H9 (cell line): ENCODE results near the gene FETUB. TPM values are rescaled to one million over a fixed set of nuclear protein-coding genes. Genes with fewer than 3 reads are reported as not detected.

Source experiments
- DNase-seq: peaks from one replicate; pipeline ENCODE4 v3.0.0-alpha.2; 2017
- H2AFZ ChIP-seq: one replicate; pipeline ENCODE4 v1.6.1; 2013; ENCODE audit warnings: mild to moderate bottlenecking, low read length, control low read depth, moderate library complexity
- H2AK5ac ChIP-seq: 2 replicates; pipeline ENCODE4 v1.6.1; 2013; ENCODE audit warnings: low read length, control low read depth, mixed read lengths; ENCODE audit not compliant: insufficient read length
- H2BK120ac ChIP-seq: one replicate; pipeline ENCODE4 v1.6.1; 2013; ENCODE audit warnings: low read depth, mild to moderate bottlenecking, low read length, control low read depth, inconsistent platforms; ENCODE audit not compliant: poor library complexity, severe bottlenecking
- H2BK12ac ChIP-seq: 2 replicates; pipeline ENCODE4 v1.6.1; 2013; ENCODE audit warnings: low read length, control low read depth, mixed read lengths, low read depth; ENCODE audit not compliant: insufficient read length
- H2BK15ac ChIP-seq: 2 replicates; pipeline ENCODE4 v1.6.1; 2013; ENCODE audit warnings: low read depth, low read length, control low read depth
- H2BK20ac ChIP-seq: one replicate; pipeline ENCODE4 v1.6.1; 2013; ENCODE audit warnings: low read depth, mild to moderate bottlenecking, low read length, control low read depth, inconsistent platforms; ENCODE audit not compliant: poor library complexity, severe bottlenecking
- H2BK5ac ChIP-seq: 2 replicates; pipeline ENCODE4 v1.6.1; 2013; ENCODE audit warnings: low read length, control low read depth, mixed read lengths; ENCODE audit not compliant: insufficient read length
- H3K14ac ChIP-seq: 2 replicates; pipeline ENCODE4 v1.6.1; 2013; ENCODE audit warnings: low read length, control low read depth; ENCODE audit not compliant: insufficient read depth
- H3K18ac ChIP-seq: 2 replicates; pipeline ENCODE4 v1.6.1; 2013; ENCODE audit warnings: low read depth, mild to moderate bottlenecking, mixed read lengths, low read length, control low read depth; ENCODE audit not compliant: insufficient read length
- H3K23ac ChIP-seq: 2 replicates; pipeline ENCODE4 v1.6.1; 2013; ENCODE audit warnings: low read length, control low read depth, mixed read lengths, low read depth; ENCODE audit not compliant: insufficient read length
- H3K23me2 ChIP-seq: 2 replicates; pipeline ENCODE4 v1.6.1; 2013; ENCODE audit warnings: low read depth, mild to moderate bottlenecking, mixed read lengths, low read length, control low read depth; ENCODE audit not compliant: insufficient read length, poor library complexity, severe bottlenecking
- H3K27ac ChIP-seq: 2 replicates; pipeline ENCODE4 v1.5.1; 2013; ENCODE audit warnings: low read length, control low read depth, mixed read lengths, low read depth; ENCODE audit not compliant: insufficient read length
- H3K27me3 ChIP-seq: 2 replicates; pipeline ENCODE4 v1.6.1; 2013; ENCODE audit warnings: low read length, control low read depth, inconsistent platforms; ENCODE audit not compliant: insufficient read depth
- H3K4ac ChIP-seq: 2 replicates; pipeline ENCODE4 v1.6.1; 2013; ENCODE audit warnings: low read depth, mild to moderate bottlenecking, control low read depth, inconsistent platforms, low read length, moderate library complexity
- H3K4me1 ChIP-seq: 2 replicates; pipeline ENCODE4 v1.6.1; 2013; ENCODE audit warnings: low read length, control low read depth, inconsistent platforms; ENCODE audit not compliant: insufficient read depth
- H3K4me2 ChIP-seq: 2 replicates; pipeline ENCODE4 v1.6.1; 2013; ENCODE audit warnings: low read length, control low read depth, mixed read lengths; ENCODE audit not compliant: insufficient read length, insufficient read depth
- H3K56ac ChIP-seq: 2 replicates; pipeline ENCODE4 v1.6.1; 2013; ENCODE audit warnings: low read depth, mild to moderate bottlenecking, mixed read lengths, low read length, control low read depth; ENCODE audit not compliant: insufficient read length
- H3K79me1 ChIP-seq: 2 replicates; pipeline ENCODE4 v1.6.1; 2013; ENCODE audit warnings: low read depth, mild to moderate bottlenecking, moderate library complexity, low read length, control low read depth, inconsistent platforms; ENCODE audit not compliant: insufficient read depth, poor library complexity, severe bottlenecking
- H3K79me2 ChIP-seq: 2 replicates; pipeline ENCODE4 v1.6.1; 2013; ENCODE audit warnings: low read length, control low read depth, inconsistent platforms; ENCODE audit not compliant: insufficient read depth
- H3K9ac ChIP-seq: 2 replicates; pipeline ENCODE4 v1.6.1; 2013; ENCODE audit warnings: low read length, control low read depth, mixed read lengths; ENCODE audit not compliant: insufficient read length; ENCODE audit errors: extremely low read depth
- H3K9me3 ChIP-seq: one replicate; pipeline ENCODE4 v1.6.1; 2013; ENCODE audit warnings: low read depth, low read length, inconsistent platforms; ENCODE audit not compliant: control insufficient read depth
- H3T11ph ChIP-seq: one replicate; pipeline ENCODE4 v1.6.1; 2013; ENCODE audit warnings: mild to moderate bottlenecking, low read length, control low read depth, inconsistent platforms
- H4K20me1 ChIP-seq: one replicate; pipeline ENCODE4 v1.6.1; 2013; ENCODE audit not compliant: control insufficient read depth, insufficient read length, insufficient read depth
- H4K5ac ChIP-seq: 2 replicates; pipeline ENCODE4 v1.6.1; 2013; ENCODE audit warnings: low read depth, mild to moderate bottlenecking, mixed read lengths, low read length, control low read depth; ENCODE audit not compliant: insufficient read length
- H4K8ac ChIP-seq: replicated peaks from 2 replicates; pipeline ENCODE4 v1.6.1; 2013; ENCODE audit warnings: low read length, control low read depth, mixed read lengths, low read depth; ENCODE audit not compliant: insufficient read length
- H4K91ac ChIP-seq: 2 replicates; pipeline ENCODE4 v1.6.1; 2013; ENCODE audit warnings: low read depth, mild to moderate bottlenecking, moderate library complexity, mixed read lengths, low read length, control low read depth; ENCODE audit not compliant: insufficient read length
- H3K27ac Mint-ChIP-seq, 3 experiments: 2 replicates in 2 of 3; 3 replicates in 1 of 3; pipeline ENCODE4 v1.8.0; 2020 to 2021; ENCODE audit warnings: mixed read lengths in 3 of 3, mild to moderate bottlenecking in 1 of 3, moderate library complexity in 1 of 3
- H3K27me3 Mint-ChIP-seq: 2 replicates; pipeline ENCODE4 v1.8.0; 2021; ENCODE audit warnings: low read depth, mild to moderate bottlenecking, moderate library complexity, mixed read lengths
- H3K36me3 Mint-ChIP-seq, 3 experiments: 2 replicates in 2 of 3; 3 replicates in 1 of 3; pipeline ENCODE4 v1.8.0; 2020 to 2021; ENCODE audit warnings: low read depth in 3 of 3, mixed read lengths in 3 of 3; ENCODE audit not compliant: insufficient read depth in 1 of 3
- H3K4me1 Mint-ChIP-seq, 2 experiments: 2 replicates each; pipeline ENCODE4 v1.8.0; 2020; ENCODE audit warnings: mixed read lengths in 2 of 2
- H3K4me3 Mint-ChIP-seq, 2 experiments: 2 replicates in 1 of 2; 3 replicates in 1 of 2; pipeline ENCODE4 v1.8.0; 2020 to 2021; ENCODE audit warnings: mild to moderate bottlenecking in 2 of 2, mixed read lengths in 2 of 2, moderate library complexity in 1 of 2
- H3K9me3 Mint-ChIP-seq, 2 experiments: 2 replicates in 1 of 2; 3 replicates in 1 of 2; pipeline ENCODE4 v1.8.0; 2020; ENCODE audit warnings: mild to moderate bottlenecking in 2 of 2, mixed read lengths in 2 of 2, moderate library complexity in 1 of 2
- CTCF ChIP-seq: fragments of 200-600 bp; sonication (generic); conservative IDR thresholded peaks from 3 replicates; pipeline ENCODE4 v1.8.0; 2021; ENCODE audit warnings: antibody characterized with exemption, mild to moderate bottlenecking
- WGBS: extraction: QIAGEN DNeasy Blood & Tissue Kit; methylation state at CpG from one replicate; pipeline ENCODE4 v1.1.7; 2013; ENCODE audit warnings: missing lambda C conversion rate, low lambda C conversion rate, mixed read lengths; ENCODE audit not compliant: insufficient read length; ENCODE audit errors: extremely low coverage; 5-methylcytosine and 5-hydroxymethylcytosine counted together
- total RNA-seq: library from RNA; stranded (reverse); gene quantifications from 2 replicates; pipeline ENCODE4 v1.2.1, GENCODE V29; 2021

FETUB gene
- total RNA-seq, 1 experiment from 2014 or later = not detected

- Histone ChIP-seq H4K8ac (no peak overlapping the region), H4K91ac (no peak overlapping the region), H3K18ac (no peak overlapping the region), H3K14ac (no peak overlapping the region), H4K20me1 (no peaks in the 10 kb centered on the region), H3K4me2 (no peak overlapping the region), H2BK5ac (no peak overlapping the region), H2AK5ac (no peak overlapping the region), H2BK20ac (no peak overlapping the region), H2BK120ac (no peak overlapping the region), H4K5ac (no peak overlapping the region), H2BK15ac (no peak overlapping the region), H3K9me3 (no peaks in the 10 kb centered on the region), H3K79me2 (no peaks in the 10 kb centered on the region), H3K56ac (no peak overlapping the region), H3T11ph (no peak overlapping the region), H3K79me1 (no peaks in the 10 kb centered on the region), H3K27me3 (no peaks in the 10 kb centered on the region), H3K4me1 (no peaks in the 10 kb centered on the region; the same call in 1 of the 2 replicates), H3K4ac (no peak overlapping the region), H3K9ac (no peak overlapping the region), H3K23me2 (no peaks in the 10 kb centered on the region), H3K27ac (no peak overlapping the region), H3K23ac (no peak overlapping the region), H2BK12ac (no peak overlapping the region), H2AFZ (no peak overlapping the region)
- Mint-ChIP-seq H3K4me1 (peaks cover 6% of the 10 kb centered on the region in 2 experiments), H3K4me3 (no peak overlapping the region), H3K27ac (peak overlapping the region in 1 of 3 experiments; percentile 52; a peak in 1 of 7 replicates), H3K9me3 (no peaks in the 10 kb centered on the region), H3K36me3 (no peaks in the 10 kb centered on the region), H3K27me3 (peaks cover 18% of the 10 kb centered on the region)
- no peak for DNase-seq
- TF ChIP-seq CTCF = no peak
- WGBS = no CpG with 5 or more reads among the region's 7 CpGs
Observed at GRCh38 chr3:186621894-186622650, 18.1 kb upstream of the FETUB start.
